Spleen (tissue), 7 donors: ENCODE data around the gene SLC25A10.

Source experiments
- POLR2A ChIP-seq, 3 donors: fragments of 450-650 bp; IDR thresholded peaks; one replicate each; pipeline ENCODE4 v1.5.1; 2017; ENCODE audit warnings: antibody characterized with exemption in 3 of 3, mild to moderate bottlenecking in 1 of 3
- TF ChIP-seq, protein P1 (sequence below), 11 experiments: fragments of 200-600 bp in 7 of 11; fragments of 450-650 bp in 4 of 11; sonication (generic) in 4 of 11; IDR thresholded peaks in 8 of 11; conservative IDR thresholded peaks in 3 of 11; 1 replicate in 7 of 11; 2 replicates in 4 of 11; pipeline versions ENCODE4 v1.4.0 to v1.8.0; 2016 to 2021; ENCODE audit warnings: antibody characterized with exemption in 11 of 11, inconsistent platforms in 4 of 11, mild to moderate bottlenecking in 1 of 11
- donor health status: DM: no; HTN: no; CAD: no; lungs with moderate emphysema.
- donor health status: DM: no; HTN: no; CAD: no.
- donor health status: DM: no; HTN: no; CAD: no.

DNA sequence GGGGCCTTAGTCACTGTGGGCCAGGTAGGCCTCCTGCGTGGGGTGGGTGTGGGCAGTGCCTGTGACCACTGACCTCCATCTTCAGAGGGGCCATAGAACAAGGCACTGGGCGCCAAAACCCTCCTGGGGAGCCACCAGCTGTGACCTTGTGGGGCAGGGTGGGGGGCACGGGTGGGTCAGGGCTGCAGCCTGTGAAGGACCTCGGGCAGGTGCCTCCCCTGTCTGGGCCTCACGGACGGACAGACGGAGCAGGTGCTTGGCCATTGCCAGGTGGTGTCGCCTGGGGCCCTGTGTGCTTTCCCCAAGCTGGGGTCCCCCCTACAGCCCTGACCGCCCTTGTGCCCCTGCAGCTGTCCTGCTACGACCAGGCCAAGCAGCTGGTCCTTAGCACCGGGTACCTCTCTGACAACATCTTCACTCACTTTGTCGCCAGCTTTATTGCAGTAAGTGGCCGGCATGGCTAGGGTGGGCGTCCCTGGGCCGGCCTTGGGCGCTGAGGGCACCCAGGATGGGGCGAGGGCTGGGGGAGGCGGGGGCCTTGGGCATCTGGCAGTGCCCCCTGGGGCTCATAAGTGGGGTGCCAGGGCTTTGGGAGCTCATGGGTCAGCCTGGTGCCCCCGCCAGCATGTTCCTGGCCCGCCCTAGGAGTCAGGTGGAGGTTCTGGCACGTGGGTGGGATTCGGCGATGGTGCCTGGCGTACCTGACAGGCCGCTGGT is 5.1 kb downstream of the SLC25A10 start:
- TF ChIP-seq, protein P1, sequence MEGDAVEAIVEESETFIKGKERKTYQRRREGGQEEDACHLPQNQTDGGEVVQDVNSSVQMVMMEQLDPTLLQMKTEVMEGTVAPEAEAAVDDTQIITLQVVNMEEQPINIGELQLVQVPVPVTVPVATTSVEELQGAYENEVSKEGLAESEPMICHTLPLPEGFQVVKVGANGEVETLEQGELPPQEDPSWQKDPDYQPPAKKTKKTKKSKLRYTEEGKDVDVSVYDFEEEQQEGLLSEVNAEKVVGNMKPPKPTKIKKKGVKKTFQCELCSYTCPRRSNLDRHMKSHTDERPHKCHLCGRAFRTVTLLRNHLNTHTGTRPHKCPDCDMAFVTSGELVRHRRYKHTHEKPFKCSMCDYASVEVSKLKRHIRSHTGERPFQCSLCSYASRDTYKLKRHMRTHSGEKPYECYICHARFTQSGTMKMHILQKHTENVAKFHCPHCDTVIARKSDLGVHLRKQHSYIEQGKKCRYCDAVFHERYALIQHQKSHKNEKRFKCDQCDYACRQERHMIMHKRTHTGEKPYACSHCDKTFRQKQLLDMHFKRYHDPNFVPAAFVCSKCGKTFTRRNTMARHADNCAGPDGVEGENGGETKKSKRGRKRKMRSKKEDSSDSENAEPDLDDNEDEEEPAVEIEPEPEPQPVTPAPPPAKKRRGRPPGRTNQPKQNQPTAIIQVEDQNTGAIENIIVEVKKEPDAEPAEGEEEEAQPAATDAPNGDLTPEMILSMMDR (IDR thresholded peaks at IDR 0.05 in 8 of 11, conservative IDR thresholded peaks at IDR 0.05 in 3 of 11): no peak
- TF ChIP-seq POLR2A (IDR thresholded peaks at IDR 0.05): no peak
